Measurements from ENCODE around the gene HOXB8.

Gene HOXB8

GRCh38 chr17:48615047-48615962 lies at the start of gene HOXB8:
Gene HOXB8, minus strand, starts transcription at chr17:48615292. Its CDS starts 588 bp downstream, at chr17:48614704.
- DNase-seq (ENCODE audit: low read depth): no peak

- DNase-seq (ENCODE audit: low read depth): no peak
Measured at GRCh38 chr17:48663134-48663924, 48.2 kb upstream of the HOXB8 start.

- no peak for DNase-seq (ENCODE audit: low read depth)
Measured at GRCh38 chr17:48655913-48656312, 40.8 kb upstream of the HOXB8 start.

- no peak for DNase-seq (ENCODE audit: low read depth)
Measured at GRCh38 chr17:48649741-48650140, 34.6 kb upstream of the HOXB8 start.

- DNase-seq (ENCODE audit: low read depth): no peak
Measured at GRCh38 chr17:48647963-48648245, 32.8 kb upstream of the HOXB8 start.

GRCh38 chr17:48647103-48647962 lies 32.2 kb upstream of the HOXB8 start:
- no peak for DNase-seq (ENCODE audit: low read depth)

GRCh38 chr17:48646183-48647102 lies 31.4 kb upstream of the HOXB8 start:
- DNase-seq (ENCODE audit: low read depth): no peak

- no peak for DNase-seq (ENCODE audit: low read depth)
Measured at GRCh38 chr17:48645639-48646182, 30.6 kb upstream of the HOXB8 start.

GRCh38 chr17:48644910-48645557 lies 29.9 kb upstream of the HOXB8 start:
- DNase-seq (ENCODE audit: low read depth): no peak

GRCh38 chr17:48644159-48644558 lies 29.1 kb upstream of the HOXB8 start:
- no peak for DNase-seq (ENCODE audit: low read depth)

- DNase-seq (ENCODE audit: low read depth): no peak
Measured at GRCh38 chr17:48643697-48644012, 28.6 kb upstream of the HOXB8 start.

- DNase-seq (ENCODE audit: low read depth): no peak
Measured at GRCh38 chr17:48642843-48643696, 28.0 kb upstream of the HOXB8 start.

- DNase-seq (ENCODE audit: low read depth): no peak
Measured at GRCh38 chr17:48642059-48642842, 27.2 kb upstream of the HOXB8 start.

GRCh38 chr17:48641541-48642058 lies 26.5 kb upstream of the HOXB8 start:
- DNase-seq (ENCODE audit: low read depth): no peak

- DNase-seq (ENCODE audit: low read depth): no peak
Measured at GRCh38 chr17:48640858-48641180, 25.7 kb upstream of the HOXB8 start.

GRCh38 chr17:48639982-48640857 lies 25.1 kb upstream of the HOXB8 start:
- no peak for DNase-seq (ENCODE audit: low read depth)

GRCh38 chr17:48639136-48639535 lies 24.0 kb upstream of the HOXB8 start:
- no peak for DNase-seq (ENCODE audit: low read depth)
